ENCODE data around the gene CDR2.

DNA sequence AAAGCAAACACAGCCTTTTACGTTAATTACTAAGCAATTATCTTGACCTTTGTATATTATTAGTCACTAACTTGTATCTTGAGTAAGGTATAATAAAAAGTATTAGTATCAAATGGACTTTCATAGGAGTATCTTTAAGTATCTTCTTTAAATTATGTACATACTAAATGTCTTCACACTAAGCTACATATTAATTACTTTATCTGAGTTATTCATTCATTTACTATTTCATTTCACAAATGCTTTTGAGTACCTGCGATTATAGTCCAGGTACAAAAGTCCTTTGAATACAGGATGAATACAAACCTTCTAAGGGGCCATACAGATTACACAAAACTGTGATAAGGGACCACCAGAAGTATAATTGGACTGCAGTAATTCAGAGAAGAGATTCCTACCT lies 33.1 kb upstream of the CDR2 start:
- TF ChIP-seq CTCF (conservative IDR thresholded peaks at IDR 0.05; ENCODE audit: low read depth, low read length) (no peak), EZH2 (IDR thresholded peaks at IDR 0.05; ENCODE audit: low read length, unreplicated experiment) (no peak)
